SK-N-SH (cell line): ENCODE data around the gene RANGAP1.

Source experiments
- CTCF ChIP-seq: fragments of 200-600 bp; sonication (generic); IDR thresholded peaks from 2 replicates; pipeline ENCODE4 v1.6.1; 2017; ENCODE audit warnings: antibody characterized with exemption, mild to moderate bottlenecking, moderate library complexity
- NFIC ChIP-seq: IDR thresholded peaks from 2 replicates; pipeline ENCODE4 v1.4.0; 2012; ENCODE audit warnings: borderline replicate concordance
- YY1 ChIP-seq: IDR thresholded peaks from 2 replicates; pipeline ENCODE4 v1.4.0; 2012; ENCODE audit warnings: low read depth, mild to moderate bottlenecking

- TF ChIP-seq NFIC (no peak), CTCF (no peak), YY1 (no peak)
These were observed 29.4 kb downstream of the RANGAP1 start for GRCh38 chr22:41256254-41257253.
